ENCODE results near the gene UBE4B. TPM values are rescaled to one million over a fixed set of nuclear protein-coding genes. Genes with fewer than 3 reads are reported as not detected.

The UBE4B gene
- total and polyA plus RNA-seq, 2 of the 4 experiments (the other 2 are of a cell fraction), result 26.5 to 39.3 TPM

DNA sequence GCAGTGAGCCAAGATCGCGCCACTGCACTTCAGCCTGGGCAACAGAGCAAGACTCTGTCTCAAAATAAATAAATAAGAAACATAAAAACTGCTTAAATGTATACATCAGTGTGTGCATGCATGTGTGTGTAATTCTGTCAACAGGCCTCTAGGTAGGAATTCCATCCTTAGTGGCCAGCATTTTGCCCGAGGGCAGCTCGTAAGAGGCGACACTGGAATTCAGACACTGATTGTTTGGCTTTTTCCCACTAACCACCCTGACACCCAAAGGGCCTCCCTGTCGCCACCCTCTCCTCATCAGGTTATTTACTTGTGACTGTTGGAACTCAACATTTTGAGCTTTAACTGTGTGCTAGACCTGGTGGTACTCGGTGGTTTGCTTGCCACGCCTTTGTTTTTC is 113.6 kb downstream of the UBE4B start:
- H4K20me1 ChIP-seq (ENCODE audit: insufficient read depth, low read length), result peaks cover under 1% of the 10 kb centered on the region; the same call in 1 of the 2 replicates
- H2AK5ac ChIP-seq (ENCODE audit: low read depth, low read length), result no peak overlapping the region
- H3K9ac ChIP-seq (ENCODE audit: low read depth, low read length), result no peak overlapping the region; the same call in 1 of the 2 replicates
- peaks cover 22% of the 10 kb centered on the region for H3K36me3 ChIP-seq (ENCODE audit: control insufficient read depth, insufficient read depth, low read length)
- no peak for TF ChIP-seq MXI1 (IDR thresholded peaks at IDR 0.05; ENCODE audit: borderline replicate concordance, low read depth, low read length)
- dilution Hi-C loops (cut with HindIII; ENCODE audit: low sequenced_read_pairs, unreplicated experiment), result no loop called here
- H2BK15ac ChIP-seq (ENCODE audit: low read depth, low read length), result no peak overlapping the region
- no peaks in the 10 kb centered on the region for H3K4me1 ChIP-seq (ENCODE audit: control insufficient read depth, insufficient read depth, low read length)
- H3K79me1 ChIP-seq (ENCODE audit: low read depth in 1 of 2, low read length in 2 of 2), result no peaks in the 10 kb centered on the region
- CTCF ChIA-PET, result no interaction called here
- H2BK120ac ChIP-seq (ENCODE audit: low read depth, low read length), result no peak overlapping the region
- no peak overlapping the region for H4K8ac ChIP-seq (ENCODE audit: low read depth in 2 of 2, low read length in 2 of 2)
- 79% methylated on average over 3 of the region's 8 CpGs; no CpG with 5 or more reads in 1 of the 2 experiments for WGBS, 2 experiments (ENCODE audit: extremely low coverage in 2 of 2, insufficient read length in 1 of 2)
- ATAC-seq (ENCODE audit: low read depth), result no peak
- no peak overlapping the region for H3K18ac ChIP-seq (ENCODE audit: low read depth, low read length)
- H2BK5ac ChIP-seq (ENCODE audit: low read depth, low read length, poor library complexity, severe bottlenecking), result no peak overlapping the region
- H3K23ac ChIP-seq (ENCODE audit: low read depth, low read length), result no peak overlapping the region
- POLR2A ChIA-PET (ENCODE audit: unreplicated experiment), result no interaction called here
- H3K56ac ChIP-seq (ENCODE audit: extremely low read depth, insufficient read depth, low read length), result no peak overlapping the region
- BruUV-seq (replicated peaks), result no TSS peak
- intact Hi-C loops (cut with micrococcal nuclease), result no loop called here
- H4K91ac ChIP-seq (ENCODE audit: insufficient read depth, low read depth, low read length), result no peak overlapping the region
- no peak overlapping the region for H3K4me3 ChIP-seq (ENCODE audit: insufficient read depth, low read depth, low read length)
- no peak overlapping the region for H2AK9ac ChIP-seq (replicated peaks; ENCODE audit: low read depth, low read length, poor library complexity)
- no peak overlapping the region for H3K27ac ChIP-seq (ENCODE audit: insufficient read depth, low read length)
- H3K4me2 ChIP-seq (ENCODE audit: low read depth, low read length), result no peak overlapping the region
- no peaks in the 10 kb centered on the region for H3K27me3 ChIP-seq (ENCODE audit: control insufficient read depth, insufficient read depth, low read length)
- no peak overlapping the region for H4K5ac ChIP-seq (ENCODE audit: low read depth, low read length)
- in situ Hi-C loops (cut with MboI; ENCODE audit: low sequenced_read_pairs), result loop anchor here (25.0 kb wide), 1 partner anchor 184 kb away; no protein-coding TSS in a partner anchor
- no peak overlapping the region for H3K4ac ChIP-seq (ENCODE audit: low read depth, low read length)
- H3K9me3 ChIP-seq (ENCODE audit: control insufficient read depth, insufficient read depth, low read length), result no peaks in the 10 kb centered on the region
- no peaks in the 10 kb centered on the region for H3K9me1 ChIP-seq (ENCODE audit: insufficient read depth, low read length)
- no peak overlapping the region for H2AFZ ChIP-seq (replicated peaks; ENCODE audit: low read length, poor library complexity)
- H2BK20ac ChIP-seq (ENCODE audit: low read depth, low read length), result no peak overlapping the region
- DNase-seq, result no peak
- H3K14ac ChIP-seq (replicated peaks; ENCODE audit: low read depth, low read length), result no peak overlapping the region
